HG02973 (cell line): ENCODE data around the gene FBXL5.
"Not testable (repeated sequence)": the region's sequence is repeated elsewhere in the genome, so short reads cannot be mapped to it uniquely, and the experiment has no call there.

ENCODE experiments used
- ATAC-seq: cut with Tn5 transposase; IDR thresholded peaks from one replicate; pipeline ENCODE4 v1.9.1; 2021; ENCODE audit warnings: moderate library complexity; ENCODE audit not compliant: unreplicated experiment

Gene FBXL5

GRCh38 chr4:15652841-15653240 is 2.3 kb downstream of the FBXL5 start:
- no peak for ATAC-seq

- no peak for ATAC-seq
Observed at GRCh38 chr4:15652191-15652590, 3.0 kb downstream of the FBXL5 start.

- no peak for ATAC-seq
Observed at GRCh38 chr4:15651676-15652075, 3.5 kb downstream of the FBXL5 start.

GRCh38 chr4:15649914-15650545 is 5.1 kb downstream of the FBXL5 start:
- peak; percentile 44 for ATAC-seq

GRCh38 chr4:15648600-15648999 is 6.6 kb downstream of the FBXL5 start:
- ATAC-seq: peak; percentile 48

- ATAC-seq: no peak
Observed at GRCh38 chr4:15638418-15638817, 16.7 kb downstream of the FBXL5 start.

- no peak for ATAC-seq
Observed at GRCh38 chr4:15636818-15637217, 18.3 kb downstream of the FBXL5 start.

- not testable (repeated sequence) for ATAC-seq
Observed at GRCh38 chr4:15617407-15617806, 37.8 kb downstream of the FBXL5 start.

GRCh38 chr4:15614891-15615290 is 40.3 kb downstream of the FBXL5 start:
- not testable (repeated sequence) for ATAC-seq

- no peak for ATAC-seq
Observed at GRCh38 chr4:15612136-15612535, 43.0 kb downstream of the FBXL5 start.

GRCh38 chr4:15610855-15611254 is 44.3 kb downstream of the FBXL5 start:
- no peak for ATAC-seq

- no peak for ATAC-seq
Observed at GRCh38 chr4:15605537-15605936, 49.6 kb downstream of the FBXL5 start.

- no peak for ATAC-seq
Observed at GRCh38 chr4:15601862-15602261, 53.3 kb downstream of the FBXL5 start.

GRCh38 chr4:15600176-15600575 is 55.0 kb downstream of the FBXL5 start:
- no peak for ATAC-seq

GRCh38 chr4:15598644-15599043 is 56.5 kb downstream of the FBXL5 start:
- ATAC-seq: no peak

GRCh38 chr4:15592799-15593198 is 62.4 kb downstream of the FBXL5 start:
- no peak for ATAC-seq

GRCh38 chr4:15587649-15588048 is 67.5 kb downstream of the FBXL5 start:
- no peak for ATAC-seq

- no peak for ATAC-seq
Observed at GRCh38 chr4:15586066-15586465, 69.1 kb downstream of the FBXL5 start.

- no peak for ATAC-seq
Observed at GRCh38 chr4:15585331-15585730, 69.8 kb downstream of the FBXL5 start.

GRCh38 chr4:15584785-15585184 is 70.4 kb downstream of the FBXL5 start:
- ATAC-seq: no peak

- ATAC-seq: no peak
Observed at GRCh38 chr4:15577508-15577907, 77.6 kb downstream of the FBXL5 start.

- ATAC-seq: no peak
Observed at GRCh38 chr4:15575966-15576365, 79.2 kb downstream of the FBXL5 start.

GRCh38 chr4:15569746-15570145 is 85.4 kb downstream of the FBXL5 start:
- no peak for ATAC-seq
